ENCODE data around the gene FAM187B. TPM values are rescaled to one million over a fixed set of nuclear protein-coding genes. Genes with fewer than 3 reads are reported as not detected.

Gene FAM187B
- total RNA-seq, 1 experiment from 2014 or later = not detected

DNA sequence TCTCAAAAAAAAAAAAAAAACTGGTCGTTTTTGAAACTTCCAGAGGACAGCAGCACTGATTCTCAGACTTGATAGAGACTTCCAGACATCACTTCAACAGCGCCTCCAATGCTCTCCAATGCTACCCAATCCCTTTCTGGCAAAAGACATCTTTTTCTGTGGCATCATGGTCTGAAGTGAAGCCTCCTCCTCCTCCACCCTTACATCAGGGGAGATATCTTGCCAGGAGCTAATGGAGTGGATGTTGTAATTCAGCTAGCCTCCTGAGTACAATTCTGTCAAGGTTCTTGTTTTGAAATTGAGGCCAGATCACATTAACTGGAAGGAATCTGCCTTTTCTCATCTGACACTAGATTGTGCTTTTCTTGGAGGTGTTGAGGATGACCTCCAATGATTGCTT is 49.8 kb downstream of the FAM187B start:
- no peak for DNase-seq (ENCODE audit: low spot score)

- DNase-seq (ENCODE audit: low spot score) = no peak
Observed at GRCh38 chr19:35177377-35178274, 50.9 kb downstream of the FAM187B start.

GRCh38 chr19:35176181-35176570 is 52.4 kb downstream of the FAM187B start:
- DNase-seq (ENCODE audit: low spot score) = no peak

Other genes with a start within 250 kb of the FAM187B start
- gene GRAMD1A, start 228.4 kb downstream of the FAM187B start, total RNA-seq (2014; rRNA removed; shearing (Covaris generic)) = 21.3 and 22.0 TPM in 2 replicates
- gene SCN1B, start 198.3 kb downstream of the FAM187B start, total RNA-seq (2014; rRNA removed; shearing (Covaris generic)) = 9.3 and 9.5 TPM in 2 replicates
- not detected in 2 replicates for gene HPN, start 187.0 kb downstream of the FAM187B start, total RNA-seq (2014; rRNA removed; shearing (Covaris generic))
- gene FXYD3, start 112.9 kb downstream of the FAM187B start, total RNA-seq (2014; rRNA removed; shearing (Covaris generic)) = not detected in 2 replicates
- not detected in 2 replicates for gene LGI4, start 93.7 kb downstream of the FAM187B start, total RNA-seq (2014; rRNA removed; shearing (Covaris generic))
- gene FXYD1, start 89.9 kb downstream of the FAM187B start, total RNA-seq (2014; rRNA removed; shearing (Covaris generic)) = not detected in 2 replicates
- 0.14 TPM in 1 of 2 replicates, not detected in the other for gene FXYD7, start 85.5 kb downstream of the FAM187B start, total RNA-seq (2014; rRNA removed; shearing (Covaris generic))
- 173 and 209 TPM in 2 replicates for gene FXYD5, start 74.0 kb downstream of the FAM187B start, total RNA-seq (2014; rRNA removed; shearing (Covaris generic))
- 1.1 and 1.7 TPM in 2 replicates for gene LSR, start 20.3 kb upstream of the FAM187B start, total RNA-seq (2014; rRNA removed; shearing (Covaris generic))
- gene USF2, start 40.2 kb upstream of the FAM187B start, total RNA-seq (2014; rRNA removed; shearing (Covaris generic)) = 64.0 and 65.0 TPM in 2 replicates
- gene HAMP, start 53.8 kb upstream of the FAM187B start, total RNA-seq (2014; rRNA removed; shearing (Covaris generic)) = 0.15 TPM in 1 of 2 replicates, not detected in the other
- 0.43 TPM in 1 of 2 replicates, not detected in the other for gene MAG, start 63.4 kb upstream of the FAM187B start, total RNA-seq (2014; rRNA removed; shearing (Covaris generic))
- gene CD22, start 100.4 kb upstream of the FAM187B start, total RNA-seq (2014; rRNA removed; shearing (Covaris generic)) = 1.9 and 6.1 TPM in 2 replicates
- gene FFAR1, start 119.2 kb upstream of the FAM187B start, total RNA-seq (2014; rRNA removed; shearing (Covaris generic)) = not detected in 2 replicates
- 0.21 TPM in 1 of 2 replicates, not detected in the other for gene FFAR3, start 129.7 kb upstream of the FAM187B start, total RNA-seq (2014; rRNA removed; shearing (Covaris generic))
- 0.21 TPM in 1 of 2 replicates, not detected in the other for gene GPR42, start 142.3 kb upstream of the FAM187B start, total RNA-seq (2014; rRNA removed; shearing (Covaris generic))
- gene FFAR2, start 219.5 kb upstream of the FAM187B start, total RNA-seq (2014; rRNA removed; shearing (Covaris generic)) = not detected in 2 replicates

All from H4 (cell line).